ENCODE measurements around the gene NDUFS2.
"Not testable (repeated sequence)": the region's sequence is repeated elsewhere in the genome, so short reads cannot be mapped to it uniquely, and the experiment has no call there.

Gene NDUFS2

DNA sequence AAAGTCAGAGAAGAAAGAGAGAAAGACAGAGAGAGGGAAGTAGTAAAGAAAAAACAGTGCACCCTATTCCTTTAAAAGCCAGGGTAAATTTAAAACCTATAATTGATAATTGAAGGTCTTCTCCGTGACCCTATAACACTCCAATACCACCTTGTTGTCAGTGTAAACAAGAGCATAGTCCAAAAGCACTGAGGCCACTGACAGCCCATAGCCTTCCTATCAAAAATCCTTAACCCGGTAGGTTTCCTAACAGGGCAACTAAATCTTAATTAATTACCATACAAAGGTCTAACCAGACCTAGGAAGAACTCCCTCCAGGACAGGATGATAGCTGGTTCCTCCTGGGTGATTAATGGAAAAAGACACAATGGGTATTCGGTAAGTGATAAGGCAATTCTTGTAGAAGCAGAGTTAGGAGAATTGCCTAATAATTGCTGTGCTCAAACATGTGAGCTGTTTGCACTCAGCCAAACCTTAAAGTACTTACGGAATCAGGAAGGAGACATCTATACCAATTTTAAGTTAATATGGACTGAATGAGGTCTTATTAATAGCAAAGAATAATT lies 53.9 kb downstream of the NDUFS2 start:
- not testable (repeated sequence) for ATAC-seq

DNA sequence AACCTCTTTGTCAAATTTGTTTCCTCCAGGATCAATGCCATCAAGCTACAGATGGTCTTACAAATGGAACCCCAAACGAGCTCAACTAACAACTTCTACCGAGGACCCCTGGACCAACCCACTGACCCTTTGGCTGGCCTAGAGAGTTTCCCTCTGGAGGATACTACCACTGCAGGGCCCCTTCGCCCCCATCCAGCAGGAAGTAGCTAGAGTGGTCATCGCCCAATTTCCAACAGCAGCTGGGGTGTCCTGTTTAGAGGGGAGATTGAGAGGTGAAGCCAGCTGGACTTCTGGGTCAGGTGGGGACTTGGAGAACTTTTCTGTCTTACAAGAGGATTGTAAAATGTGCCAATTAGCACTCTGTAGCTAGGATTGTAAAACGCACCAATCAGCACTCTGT lies 54.9 kb downstream of the NDUFS2 start:
- ATAC-seq: not testable (repeated sequence)

- ATAC-seq: peak; percentile 84 to 86
Observed at GRCh38 chr1:161258439-161259344, 56.5 kb downstream of the NDUFS2 start, which contains the start of gene PCP4L1. Gene PCP4L1 (plus strand): TSS chr1:161258745. CDS start chr1:161258975, 230 bp downstream.

GRCh38 chr1:161259345-161259702 lies 57.2 kb downstream of the NDUFS2 start:
- ATAC-seq: no peak

GRCh38 chr1:161259765-161260164 lies 57.6 kb downstream of the NDUFS2 start:
- ATAC-seq: no peak

GRCh38 chr1:161260376-161261260 lies 58.5 kb downstream of the NDUFS2 start:
- ATAC-seq: no peak

DNA sequence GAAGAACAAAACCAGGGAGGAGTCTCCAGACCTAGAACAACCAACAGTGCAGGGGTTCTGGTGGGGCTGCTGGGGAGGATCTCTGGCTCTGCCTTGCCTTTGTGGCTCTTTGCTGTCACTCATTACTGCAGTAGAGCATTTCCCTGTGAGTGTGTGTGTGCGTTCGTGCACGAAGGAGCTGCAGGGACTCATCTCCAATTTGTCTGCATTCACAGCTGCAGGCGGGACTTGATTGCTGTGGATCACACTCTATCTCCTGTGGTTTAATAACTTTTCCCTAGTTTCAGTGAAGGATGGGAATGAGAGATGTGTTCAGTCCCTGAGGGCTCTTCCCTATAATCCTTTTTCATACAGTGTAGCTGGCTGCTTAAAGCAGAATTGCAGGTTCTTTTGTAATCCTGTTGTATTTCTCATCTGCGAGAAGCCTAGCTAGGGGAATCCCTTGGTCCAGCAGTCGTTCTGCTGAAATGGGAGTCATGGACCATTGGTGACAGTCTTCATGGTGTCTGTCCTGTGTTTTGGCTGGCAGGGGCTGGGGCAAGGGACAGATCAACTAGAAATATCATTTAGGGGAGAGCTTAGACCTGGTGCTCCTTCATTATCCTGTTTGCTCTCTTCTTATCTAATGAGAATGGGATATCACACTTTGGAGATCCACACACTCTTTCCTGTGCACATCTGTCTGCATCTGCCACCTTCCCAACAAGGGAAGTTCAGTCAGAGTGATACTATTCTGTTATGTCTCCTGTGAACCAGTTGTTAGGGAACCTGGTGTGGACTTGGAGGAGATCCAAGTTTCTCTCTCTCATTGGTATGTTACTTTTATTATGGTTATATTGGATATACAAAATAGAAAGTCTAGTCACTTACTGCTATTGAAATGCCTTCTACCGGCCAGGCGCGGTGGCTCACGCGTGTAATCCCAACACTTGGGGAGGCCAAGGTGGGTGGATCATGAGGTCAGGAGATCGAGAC lies 59.4 kb downstream of the NDUFS2 start:
- no peak for ATAC-seq
